HG03064 (cell line): ENCODE data around the gene IGF1R.

Experiments
- ATAC-seq: cut with Tn5 transposase; IDR thresholded peaks from one replicate; pipeline ENCODE4 v1.9.1; 2021; ENCODE audit warnings: low read depth; ENCODE audit not compliant: unreplicated experiment

The IGF1R gene

GRCh38 chr15:98722209-98722608, 73.9 kb downstream of the IGF1R start:
- no peak for ATAC-seq

GRCh38 chr15:98722645-98723044, 74.3 kb downstream of the IGF1R start:
- ATAC-seq: no peak

GRCh38 chr15:98723195-98723594, 74.9 kb downstream of the IGF1R start:
- ATAC-seq: no peak

GRCh38 chr15:98724048-98724447, 75.7 kb downstream of the IGF1R start:
- no peak for ATAC-seq

GRCh38 chr15:98724494-98724893, 76.2 kb downstream of the IGF1R start:
- no peak for ATAC-seq

GRCh38 chr15:98725874-98726273, 77.5 kb downstream of the IGF1R start:
- no peak for ATAC-seq

- no peak for ATAC-seq
Observed at GRCh38 chr15:98727115-98728040, 79.0 kb downstream of the IGF1R start.

- ATAC-seq: no peak
Observed at GRCh38 chr15:98728082-98728810, 79.9 kb downstream of the IGF1R start.

- ATAC-seq: no peak
Observed at GRCh38 chr15:98728811-98729160, 80.4 kb downstream of the IGF1R start.

GRCh38 chr15:98729446-98730042, 81.2 kb downstream of the IGF1R start:
- ATAC-seq: no peak

- no peak for ATAC-seq
Observed at GRCh38 chr15:98730860-98731711, 82.7 kb downstream of the IGF1R start.

- no peak for ATAC-seq
Observed at GRCh38 chr15:98731712-98732450, 83.5 kb downstream of the IGF1R start.

GRCh38 chr15:98733098-98733497, 84.8 kb downstream of the IGF1R start:
- no peak for ATAC-seq

- no peak for ATAC-seq
Observed at GRCh38 chr15:98734466-98735199, 86.3 kb downstream of the IGF1R start.

- ATAC-seq: no peak
Observed at GRCh38 chr15:98735304-98735703, 87.0 kb downstream of the IGF1R start.

- no peak for ATAC-seq
Observed at GRCh38 chr15:98735895-98736617, 87.7 kb downstream of the IGF1R start.

GRCh38 chr15:98737159-98737558, 88.8 kb downstream of the IGF1R start:
- no peak for ATAC-seq

- ATAC-seq: no peak
Observed at GRCh38 chr15:98737721-98738120, 89.4 kb downstream of the IGF1R start.
